OCI-LY7 (cell line): ENCODE measurements around the gene BANF2. TPM values are rescaled to one million over a fixed set of nuclear protein-coding genes. Genes with fewer than 3 reads are reported as not detected.
"Not testable (repeated sequence)": the region's sequence is repeated elsewhere in the genome, so short reads cannot be mapped to it uniquely, and the experiment has no call there.

ENCODE experiments used
- BruUV-seq: library from RNA; stranded (reverse); fragments of 400-500 nt; replicated peaks from 2 replicates; lab custom pipeline; 2021; lab: Mats Ljungman, UMichigan
- CTCF ChIA-PET: fragments of 300-600 bp; sonication (Branson Sonifier 250); formaldehyde crosslinking; loops from one replicate; lab custom pipeline; 2022; ENCODE audit warnings: antibody characterized with exemption; ENCODE audit not compliant: unreplicated experiment; lab: Charles Lee
- POLR2A ChIA-PET: fragments of 300-600 bp; sonication (Branson Sonifier 250); formaldehyde crosslinking; loops from one replicate; lab custom pipeline; 2022; ENCODE audit warnings: antibody characterized with exemption; lab: Charles Lee
- DNase-seq: peaks from one replicate; pipeline ENCODE4 v3.0.0-alpha.2; 2015; ENCODE audit warnings: low spot score
- H2AFZ ChIP-seq: fragments of 200-600 bp; sonication (generic), shearing (Covaris generic); 2 replicates; pipeline ENCODE4 v1.6.1; 2014; ENCODE audit warnings: mild to moderate bottlenecking, antibody characterized with exemption, low read length, moderate library complexity
- H3K27ac ChIP-seq: fragments of 200-600 bp; sonication (generic); 2 replicates; pipeline ENCODE4 v1.5.1; 2014; ENCODE audit warnings: mixed run types, low read depth, mild to moderate bottlenecking, moderate library complexity, low read length, inconsistent platforms; ENCODE audit not compliant: poor library complexity, severe bottlenecking
- H3K36me3 ChIP-seq: fragments of 200-600 bp; sonication (generic); 2 replicates; pipeline ENCODE4 v1.6.1; 2014; ENCODE audit warnings: mild to moderate bottlenecking, antibody characterized with exemption, low read length, moderate library complexity, mixed read lengths; ENCODE audit not compliant: insufficient read depth
- H3K4me1 ChIP-seq: fragments of 200-600 bp; sonication (generic); 2 replicates; pipeline ENCODE4 v1.5.1; 2014; ENCODE audit warnings: mild to moderate bottlenecking, low read length; ENCODE audit not compliant: insufficient read depth, poor library complexity, severe bottlenecking
- H3K4me2 ChIP-seq: fragments of 200-600 bp; sonication (generic); 2 replicates; pipeline ENCODE4 v1.6.1; 2014; ENCODE audit warnings: mild to moderate bottlenecking, low read length
- H3K4me3 ChIP-seq: fragments of 200-600 bp; sonication (generic); 2 replicates; pipeline ENCODE4 v1.5.1; 2014; ENCODE audit warnings: mild to moderate bottlenecking, low read depth, low read length; ENCODE audit not compliant: poor library complexity, severe bottlenecking
- H3K79me2 ChIP-seq: fragments of 200-600 bp; sonication (generic); 2 replicates; pipeline ENCODE4 v1.6.1; 2016; ENCODE audit warnings: low read depth, mild to moderate bottlenecking, low read length, moderate library complexity, mixed read lengths; ENCODE audit not compliant: insufficient read depth
- H3K9me2 ChIP-seq: fragments of 200-600 bp; sonication (generic); 2 replicates; pipeline ENCODE4 v1.6.1; 2016; ENCODE audit warnings: mild to moderate bottlenecking, low read length, mixed read lengths; ENCODE audit not compliant: insufficient read depth
- H3K9me3 ChIP-seq: fragments of 200-600 bp; sonication (generic); 2 replicates; pipeline ENCODE4 v1.6.1; 2014; ENCODE audit warnings: mild to moderate bottlenecking, mixed run types, low read length, mixed read lengths
- H4K20me1 ChIP-seq: fragments of 200-600 bp; sonication (generic); 2 replicates; pipeline ENCODE4 v1.6.1; 2014; ENCODE audit warnings: mild to moderate bottlenecking, antibody characterized with exemption, low read length, moderate library complexity, mixed read lengths; ENCODE audit not compliant: insufficient read depth
- EZH2phosphoT487 ChIP-seq: fragments of 200-600 bp; sonication (generic); IDR thresholded peaks from 2 replicates; pipeline ENCODE4 v1.6.1; 2018; ENCODE audit warnings: low read depth, borderline replicate concordance, mild to moderate bottlenecking, mixed run types, antibody characterized with exemption, low read length, moderate library complexity, mixed read lengths
- intact Hi-C: fragments of 100-400 bp; cut with micrococcal nuclease; formaldehyde crosslinking; loops from one replicate; pipeline ENCODE4 v1.10.0; 2022; ENCODE audit not compliant: unreplicated experiment
- total RNA-seq, 2 experiments: library from RNA; depleted of rRNA in 1 of 2; stranded (reverse); fragments of >200 nt in 1 of 2; shearing (Covaris generic) in 1 of 2; gene quantifications; 2 replicates each; pipeline ENCODE4 v1.2.3, GENCODE V29; 2014 to 2022
- TF ChIP-seq, protein P1 (sequence below): fragments of 200-600 bp; sonication (generic); conservative IDR thresholded peaks from 2 replicates; pipeline ENCODE4 v1.5.1; 2014; ENCODE audit warnings: mild to moderate bottlenecking, antibody characterized with exemption, low read length, moderate library complexity, mixed read lengths

Gene BANF2
- total RNA-seq, 2 experiments from 2014 or later, result not detected

- no peak overlapping the region for H3K4me2 ChIP-seq
- BruUV-seq, result no TSS peak
- no peaks in the 10 kb centered on the region for H3K36me3 ChIP-seq
- TF ChIP-seq EZH2phosphoT487, result no peak
- TF ChIP-seq, protein P1, sequence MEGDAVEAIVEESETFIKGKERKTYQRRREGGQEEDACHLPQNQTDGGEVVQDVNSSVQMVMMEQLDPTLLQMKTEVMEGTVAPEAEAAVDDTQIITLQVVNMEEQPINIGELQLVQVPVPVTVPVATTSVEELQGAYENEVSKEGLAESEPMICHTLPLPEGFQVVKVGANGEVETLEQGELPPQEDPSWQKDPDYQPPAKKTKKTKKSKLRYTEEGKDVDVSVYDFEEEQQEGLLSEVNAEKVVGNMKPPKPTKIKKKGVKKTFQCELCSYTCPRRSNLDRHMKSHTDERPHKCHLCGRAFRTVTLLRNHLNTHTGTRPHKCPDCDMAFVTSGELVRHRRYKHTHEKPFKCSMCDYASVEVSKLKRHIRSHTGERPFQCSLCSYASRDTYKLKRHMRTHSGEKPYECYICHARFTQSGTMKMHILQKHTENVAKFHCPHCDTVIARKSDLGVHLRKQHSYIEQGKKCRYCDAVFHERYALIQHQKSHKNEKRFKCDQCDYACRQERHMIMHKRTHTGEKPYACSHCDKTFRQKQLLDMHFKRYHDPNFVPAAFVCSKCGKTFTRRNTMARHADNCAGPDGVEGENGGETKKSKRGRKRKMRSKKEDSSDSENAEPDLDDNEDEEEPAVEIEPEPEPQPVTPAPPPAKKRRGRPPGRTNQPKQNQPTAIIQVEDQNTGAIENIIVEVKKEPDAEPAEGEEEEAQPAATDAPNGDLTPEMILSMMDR, result no peak
- H4K20me1 ChIP-seq, result no peaks in the 10 kb centered on the region
- no peaks in the 10 kb centered on the region for H3K9me2 ChIP-seq
- H3K79me2 ChIP-seq, result no peaks in the 10 kb centered on the region
- no peak overlapping the region for H2AFZ ChIP-seq
- intact Hi-C loops, result no loop called here
- no peaks in the 10 kb centered on the region for H3K9me3 ChIP-seq
- no peak for DNase-seq
- POLR2A ChIA-PET, result interaction anchor here (1.1 kb wide), 1 partner anchor 8 kb away, joined by 3 read pairs; no protein-coding TSS in a partner anchor
- CTCF ChIA-PET, result no interaction called here
- H3K27ac ChIP-seq, result no peak overlapping the region
- no peaks in the 10 kb centered on the region for H3K4me1 ChIP-seq
- H3K4me3 ChIP-seq, result no peak overlapping the region
These were observed 75.8 kb downstream of the BANF2 start for GRCh38 chr20:17775600-17775999.

DNA sequence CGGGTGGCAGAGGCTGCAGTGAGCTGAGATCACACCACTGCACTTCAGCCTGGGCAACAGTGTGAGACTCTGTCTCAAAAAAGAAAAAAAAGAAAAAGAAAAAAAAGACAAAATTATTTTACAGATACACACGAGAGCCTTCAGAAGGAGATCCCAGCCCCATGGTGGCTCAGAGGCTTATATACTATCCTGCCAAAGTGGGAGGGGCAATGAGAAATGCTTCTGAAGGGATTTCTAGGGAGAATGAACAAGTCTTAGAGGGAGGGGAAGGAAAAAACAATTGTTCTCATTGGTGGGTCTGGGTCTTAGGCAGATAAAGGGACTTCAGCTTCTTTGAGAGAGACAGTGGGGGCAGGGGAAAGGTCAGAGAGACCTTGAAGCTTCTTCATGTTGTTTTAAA, 76.8 kb downstream of the BANF2 start:
- Histone ChIP-seq H3K9me3 (no peaks in the 10 kb centered on the region), H3K4me1 (no peaks in the 10 kb centered on the region), H3K4me3 (no peak overlapping the region), H2AFZ (no peak overlapping the region), H4K20me1 (no peaks in the 10 kb centered on the region), H3K79me2 (no peaks in the 10 kb centered on the region), H3K9me2 (no peaks in the 10 kb centered on the region), H3K4me2 (no peak overlapping the region), H3K36me3 (no peaks in the 10 kb centered on the region), H3K27ac (no peak overlapping the region)
- CTCF ChIA-PET, result no interaction called here
- intact Hi-C loops, result no loop called here
- BruUV-seq, result no TSS peak
- POLR2A ChIA-PET, result interaction anchor here (0.8 kb wide), 1 partner anchor 121 kb away, joined by 3 read pairs; no protein-coding TSS in a partner anchor
- no peak for DNase-seq
- TF ChIP-seq EZH2phosphoT487, result no peak
- TF ChIP-seq, protein P1, result no peak

GRCh38 chr20:17779011-17779410, 79.2 kb downstream of the BANF2 start:
- BruUV-seq, H3K9me2 ChIP-seq, H3K4me2 ChIP-seq, DNase-seq, H4K20me1 ChIP-seq, H3K79me2 ChIP-seq, CTCF ChIA-PET, H3K27ac ChIP-seq, H3K9me3 ChIP-seq, H2AFZ ChIP-seq, H3K36me3 ChIP-seq, H3K4me3 ChIP-seq, POLR2A ChIA-PET, intact Hi-C loops: not testable (repeated sequence)
- H3K4me1 ChIP-seq, result peaks cover 18% of the 10 kb centered on the region
